HL-60/S4 (cell line): ENCODE measurements around the gene SRGAP3.

Experiments used
- in situ Hi-C: fragments of 300-500 bp; cut with MboI; formaldehyde crosslinking; loops from 2 replicates; pipeline ENCODE4 v1.14.3; 2022; ENCODE audit warnings: low sequenced_read_pairs

SRGAP3 gene

DNA sequence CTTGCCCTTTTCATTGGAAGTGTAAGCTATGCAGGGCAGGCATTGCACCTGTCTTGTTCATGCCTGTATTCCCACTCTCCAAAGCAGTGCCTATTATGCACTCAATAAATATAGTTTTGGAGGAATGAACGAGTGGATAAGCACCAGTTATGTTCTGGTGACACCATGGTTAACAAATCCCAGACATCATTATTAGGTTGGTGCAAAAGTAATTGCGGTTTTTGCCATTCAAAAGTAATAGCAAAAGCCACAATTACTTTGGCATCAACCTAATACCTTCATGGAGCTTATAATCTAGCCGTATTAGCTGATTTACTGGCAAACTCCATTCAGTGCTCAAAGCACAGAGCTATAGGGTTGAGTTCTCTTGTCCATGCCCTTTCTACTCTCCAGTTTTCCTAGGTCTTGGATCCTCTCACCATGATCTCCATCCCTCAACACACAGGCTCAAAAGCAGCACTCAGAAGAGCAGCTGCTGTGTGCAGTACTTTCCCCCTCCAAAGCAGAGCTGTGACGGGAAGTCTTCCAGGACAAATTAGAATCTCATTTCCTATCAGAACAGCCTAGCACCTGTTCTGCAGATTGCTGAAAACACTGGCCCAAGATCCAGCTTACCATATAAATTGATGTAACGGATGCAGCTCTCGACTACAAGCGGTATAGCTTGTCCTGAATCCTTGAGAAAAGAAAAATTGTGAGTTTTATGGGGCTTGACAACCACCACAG lies 223.0 kb downstream of the SRGAP3 start:
- in situ Hi-C loops, result no loop called here

DNA sequence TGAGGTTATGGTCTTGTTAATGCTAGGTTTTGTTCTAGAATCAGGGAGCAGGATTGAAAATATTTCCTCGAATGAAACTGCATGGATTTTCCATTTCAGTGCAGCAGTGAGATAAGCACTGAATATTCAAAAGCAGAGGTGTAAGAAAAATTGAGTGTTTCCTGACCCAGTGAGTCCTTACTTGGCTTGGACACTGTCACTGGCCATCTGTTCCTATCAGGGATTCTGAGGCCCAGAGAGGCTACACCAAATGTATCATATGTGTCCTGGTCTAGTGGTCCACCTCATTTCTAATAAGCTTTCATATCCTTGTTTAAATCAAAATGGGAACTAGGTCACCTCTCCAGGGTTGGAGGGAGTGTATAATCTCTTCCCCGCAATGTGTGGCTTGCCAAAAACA lies 225.1 kb downstream of the SRGAP3 start:
- in situ Hi-C loops, result no loop called here

- in situ Hi-C loops, result no loop called here
These were observed 226.2 kb downstream of the SRGAP3 start for GRCh38 chr3:9023226-9023590.

DNA sequence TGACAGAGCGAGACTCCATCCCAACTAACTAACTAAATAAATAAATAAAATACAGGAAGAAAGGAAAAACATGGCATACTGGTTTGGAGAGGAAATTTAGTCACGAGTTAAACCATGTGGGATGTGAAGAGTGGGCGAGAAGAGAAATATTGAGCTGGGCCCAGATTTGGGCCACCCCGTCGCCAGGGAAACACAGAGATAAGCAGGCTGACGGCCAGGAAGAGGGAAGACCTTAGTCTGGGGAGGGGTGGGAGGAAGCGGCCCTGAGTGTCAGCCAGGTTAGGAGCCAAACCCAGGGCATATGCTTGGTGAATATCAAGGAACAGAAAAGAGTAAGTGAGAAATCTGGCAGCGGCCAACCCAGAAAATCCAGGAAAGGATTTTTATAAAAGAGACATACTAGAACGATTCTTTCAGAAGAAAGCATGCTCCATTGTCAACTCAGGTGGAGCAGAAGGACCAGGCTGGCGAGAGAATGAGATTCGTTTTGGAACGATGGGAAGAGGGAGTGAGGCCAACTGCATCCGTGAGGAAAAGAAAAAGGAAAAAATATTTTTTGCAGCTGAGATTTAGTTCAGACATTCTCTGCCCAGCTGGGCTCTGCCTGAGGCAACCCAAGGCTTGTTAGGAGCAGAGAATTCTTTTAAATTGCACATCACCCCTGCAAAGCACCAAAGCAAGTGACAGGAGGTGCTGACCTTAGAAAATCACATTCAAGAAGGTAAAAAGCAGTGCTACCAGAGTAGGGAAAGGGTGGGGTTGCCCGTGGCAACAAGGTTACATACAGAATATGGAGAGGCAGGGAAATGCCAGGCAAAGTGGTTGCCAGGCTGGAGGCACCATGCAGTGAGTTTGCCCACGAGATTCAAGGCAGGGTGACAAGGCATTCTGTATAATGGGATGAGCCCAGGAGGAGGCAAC lies 226.9 kb downstream of the SRGAP3 start:
- in situ Hi-C loops, result no loop called here

DNA sequence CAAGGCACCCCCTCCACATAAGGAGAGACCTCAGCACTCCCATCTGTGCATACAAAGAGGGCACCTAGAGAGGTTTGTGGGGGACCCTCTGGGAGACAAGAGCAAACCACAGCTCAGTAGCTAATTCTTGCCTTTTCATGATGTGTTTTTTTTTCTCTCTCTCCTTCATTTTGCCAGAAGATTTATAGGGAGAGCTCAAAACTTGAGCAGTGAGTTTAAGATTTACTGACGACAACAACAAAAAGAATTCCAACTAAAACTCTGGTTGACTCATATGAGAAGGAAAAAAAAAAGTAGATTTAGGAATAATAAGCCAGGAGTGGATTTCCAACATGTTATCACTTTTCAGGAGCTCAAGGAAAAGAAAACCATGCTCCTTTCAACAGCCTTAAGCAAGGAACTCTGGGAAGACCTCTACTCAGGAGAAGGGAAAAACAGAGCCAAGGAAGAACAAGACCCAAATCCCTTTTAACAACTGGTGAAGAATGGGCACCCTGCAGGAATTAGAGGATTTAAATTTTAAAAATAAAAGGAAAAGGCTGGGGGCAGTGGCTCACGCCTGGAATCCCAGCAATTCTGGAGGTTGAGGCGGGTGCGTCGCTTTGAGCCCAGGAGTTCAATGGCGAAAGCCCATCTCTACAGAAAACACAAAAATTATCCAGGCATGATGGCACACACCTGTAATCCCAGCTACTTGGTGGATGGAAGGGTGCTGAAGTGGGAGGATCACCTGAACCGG lies 228.0 kb downstream of the SRGAP3 start:
- in situ Hi-C loops, result no loop called here

GRCh38 chr3:9020426-9020825 lies 229.0 kb downstream of the SRGAP3 start:
- in situ Hi-C loops, result no loop called here

GRCh38 chr3:9019259-9019961 lies 230.0 kb downstream of the SRGAP3 start:
- in situ Hi-C loops, result no loop called here

DNA sequence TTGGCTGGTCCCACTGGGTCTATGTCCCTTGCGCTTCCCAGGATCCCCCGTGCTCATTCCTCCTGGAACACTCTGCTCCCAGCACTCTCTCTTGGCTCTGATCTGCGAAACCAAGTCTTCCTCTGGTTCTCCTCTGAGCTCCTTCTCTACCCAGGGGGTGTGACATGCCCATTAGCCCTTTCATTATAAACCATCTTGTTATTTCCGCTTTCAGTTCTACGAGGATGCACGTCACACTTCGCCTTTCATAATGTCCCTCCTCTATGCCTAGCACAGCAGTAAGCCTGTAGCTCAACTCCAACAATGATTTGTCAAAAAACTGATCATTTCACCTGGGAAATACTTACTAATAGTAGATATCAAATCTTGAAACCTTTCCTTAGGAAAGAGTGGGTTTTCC lies 234.2 kb downstream of the SRGAP3 start:
- in situ Hi-C loops, result no loop called here

DNA sequence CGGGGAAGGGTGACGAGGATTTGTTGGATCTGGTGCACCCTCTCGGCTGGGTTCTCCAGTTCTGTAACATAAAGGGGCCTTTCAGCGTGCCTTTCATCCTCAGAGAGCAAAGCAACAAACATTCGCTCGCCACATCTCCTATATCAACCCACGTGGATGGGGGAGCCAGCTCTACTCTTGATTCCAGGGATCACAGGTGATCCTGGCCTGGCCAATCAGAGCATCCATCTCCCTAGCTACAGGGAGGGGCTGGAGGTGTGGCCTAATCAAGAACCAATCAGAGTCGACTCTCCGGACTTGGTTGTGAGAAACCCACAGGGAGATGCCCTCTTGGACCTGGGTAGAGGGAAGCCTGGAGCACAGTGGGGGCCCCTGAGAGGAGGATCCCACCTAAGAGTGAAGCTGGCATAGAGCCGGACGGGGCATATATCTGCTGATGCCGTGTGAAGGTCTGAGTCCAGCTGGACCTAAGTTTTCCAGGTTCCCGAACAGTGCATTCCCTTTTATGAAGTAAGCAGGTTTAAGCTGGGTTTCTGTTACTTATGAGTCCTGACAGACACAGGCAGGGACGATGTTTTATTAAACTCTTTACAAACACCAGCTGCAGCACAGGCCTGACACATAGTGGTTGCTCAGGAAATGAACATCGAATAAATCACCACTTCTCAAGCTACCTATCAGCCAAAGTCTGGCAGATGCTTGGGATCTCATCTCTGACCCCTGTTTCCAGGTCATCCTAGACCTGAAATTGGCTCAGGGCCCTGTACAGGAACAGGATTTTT lies 235.5 kb downstream of the SRGAP3 start:
- in situ Hi-C loops, result no loop called here

DNA sequence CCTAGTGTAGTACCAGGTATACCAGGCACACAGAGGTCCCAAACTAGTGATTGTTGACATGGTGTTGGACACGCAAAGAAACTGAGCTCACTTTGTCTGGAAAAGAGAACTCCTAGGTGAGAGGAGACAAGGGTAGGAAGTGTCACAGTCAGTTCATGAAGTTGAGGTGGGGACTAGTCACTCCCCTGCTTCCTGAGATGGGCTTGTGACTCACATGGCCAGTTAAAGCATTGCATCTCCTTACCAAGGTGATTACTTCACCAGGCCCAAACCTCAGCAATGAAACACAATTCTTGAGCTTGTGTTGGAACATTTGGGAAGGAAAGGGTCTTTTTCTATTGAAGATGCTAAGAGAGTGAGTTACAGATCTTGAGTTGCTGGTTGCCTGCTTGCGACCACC lies 236.9 kb downstream of the SRGAP3 start:
- in situ Hi-C loops, result no loop called here

DNA sequence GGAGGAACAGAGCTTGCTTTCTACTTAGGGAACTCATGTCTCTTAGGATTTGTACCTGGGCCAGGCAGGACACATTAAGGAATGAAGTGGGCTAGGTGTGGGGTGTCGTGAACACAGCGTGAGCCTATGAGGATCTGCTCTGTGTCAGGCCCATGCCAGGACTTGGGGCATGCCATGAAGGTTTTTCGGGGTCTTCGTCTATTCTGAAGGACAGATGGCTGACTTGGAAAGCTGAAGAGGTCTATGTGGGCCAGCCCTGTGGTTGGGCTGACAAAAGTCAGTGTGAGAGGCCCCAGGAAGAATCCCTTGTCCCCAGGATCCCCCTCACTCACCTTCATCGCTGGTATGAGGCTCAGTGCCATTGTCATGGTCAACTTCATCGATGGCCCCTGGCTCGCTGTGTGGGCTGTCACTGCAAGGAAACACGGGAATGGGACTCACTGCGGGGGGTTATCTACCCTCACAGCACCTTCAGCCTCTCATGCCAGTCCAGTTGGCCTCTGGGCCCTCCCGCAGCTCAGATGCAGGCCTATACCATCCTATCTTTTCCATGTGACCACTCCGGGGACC lies 239.4 kb downstream of the SRGAP3 start:
- in situ Hi-C loops, result no loop called here

- in situ Hi-C loops, result no loop called here
These were observed 240.7 kb downstream of the SRGAP3 start for GRCh38 chr3:9008550-9009255.

GRCh38 chr3:9007928-9008327 lies 241.5 kb downstream of the SRGAP3 start:
- in situ Hi-C loops, result no loop called here

- in situ Hi-C loops, result no loop called here
These were observed 242.2 kb downstream of the SRGAP3 start for GRCh38 chr3:9007213-9007612.

DNA sequence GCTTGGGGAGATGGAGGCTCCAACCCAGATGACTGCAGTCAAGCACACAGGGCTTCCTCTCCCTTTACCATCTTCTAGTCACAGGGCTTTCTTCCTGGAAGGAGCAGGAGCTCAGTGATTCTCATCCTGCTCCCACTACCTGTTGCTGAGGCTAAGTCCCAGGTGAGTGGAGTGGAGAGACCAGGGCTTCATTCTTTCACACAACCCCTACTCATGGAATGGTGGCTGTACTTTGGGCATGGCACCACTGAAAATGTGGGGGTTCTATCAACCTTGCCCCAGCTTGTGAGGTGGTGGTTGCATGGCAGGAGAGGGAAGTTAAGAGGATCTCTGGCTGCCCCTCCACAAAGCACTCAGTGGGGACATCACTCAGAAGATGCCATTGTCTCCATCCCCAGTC lies 249.4 kb downstream of the SRGAP3 start:
- in situ Hi-C loops, result no loop called here

GRCh38 chr3:8997151-8997550 lies 252.3 kb downstream of the SRGAP3 start:
- in situ Hi-C loops, result no loop called here

DNA sequence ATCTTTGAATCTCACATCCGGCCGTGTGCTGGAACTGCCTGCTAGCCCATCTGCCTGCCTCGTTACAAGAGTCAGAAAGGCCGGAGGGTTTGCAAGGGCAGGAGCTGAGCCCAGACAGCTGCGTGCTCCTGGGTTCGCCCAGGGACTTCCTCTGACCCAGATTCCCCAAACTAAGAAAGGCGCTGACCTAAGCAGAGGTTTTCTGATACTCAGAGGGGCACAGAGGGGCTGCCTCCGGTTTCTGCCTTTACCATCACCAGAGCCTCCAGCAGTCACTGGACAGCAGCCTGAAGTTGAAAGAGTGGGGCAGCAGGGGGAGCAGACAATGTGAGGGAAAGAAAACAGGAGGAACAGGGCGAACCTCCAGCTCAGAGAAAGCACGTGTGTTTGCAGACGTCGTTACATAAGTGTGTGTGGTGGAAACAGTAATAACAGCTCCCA lies 252.7 kb downstream of the SRGAP3 start:
- in situ Hi-C loops, result no loop called here

DNA sequence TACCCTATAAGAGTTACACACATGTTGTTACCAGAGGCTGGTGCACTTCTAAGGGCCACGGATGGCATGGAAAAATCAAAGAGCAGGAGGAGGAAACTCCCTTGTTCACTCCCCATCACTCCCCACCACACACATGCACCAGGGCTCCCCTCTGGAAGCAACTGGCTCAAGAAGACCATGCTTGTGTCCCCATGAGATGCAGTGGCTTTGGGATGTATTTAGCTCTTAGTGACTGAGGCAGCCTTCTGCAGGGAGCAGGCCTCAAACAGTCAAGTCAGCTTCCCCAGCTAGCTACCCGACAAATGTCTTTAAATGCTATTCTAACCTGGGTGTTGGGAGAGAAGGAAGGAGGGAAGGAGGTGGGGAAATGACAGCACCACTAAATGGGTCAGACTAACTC lies 253.2 kb downstream of the SRGAP3 start:
- in situ Hi-C loops, result no loop called here

GRCh38 chr3:8994226-8994625 lies 255.2 kb downstream of the SRGAP3 start:
- in situ Hi-C loops, result no loop called here
